ENCODE measurements around the gene SVOP. TPM values are rescaled to one million over a fixed set of nuclear protein-coding genes. Genes with fewer than 3 reads are reported as not detected.

SVOP gene
- total and polyA plus RNA-seq, 2 experiments from 2014 or later: 0.10 TPM; not detected in 1

DNA sequence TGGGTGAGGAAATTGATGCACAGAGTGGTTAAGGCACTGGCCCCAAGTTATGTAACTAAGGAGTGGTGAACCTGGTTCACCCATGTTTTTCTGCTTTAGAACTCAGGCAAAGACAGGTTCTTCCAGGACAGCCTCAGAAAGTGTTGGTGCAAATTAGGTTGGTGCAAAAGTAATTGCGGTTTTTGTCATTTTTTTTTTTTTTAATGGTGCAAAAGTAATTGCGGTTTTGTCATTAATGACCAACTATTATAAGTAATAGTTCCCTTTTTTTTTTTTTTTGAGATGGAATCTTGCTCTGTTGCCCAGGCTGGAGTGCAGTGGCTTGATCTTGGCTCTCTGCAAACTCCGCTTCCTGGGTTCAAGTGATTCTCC lies 158.3 kb downstream of the SVOP start (continued):
- TF ChIP-seq, protein P1, sequence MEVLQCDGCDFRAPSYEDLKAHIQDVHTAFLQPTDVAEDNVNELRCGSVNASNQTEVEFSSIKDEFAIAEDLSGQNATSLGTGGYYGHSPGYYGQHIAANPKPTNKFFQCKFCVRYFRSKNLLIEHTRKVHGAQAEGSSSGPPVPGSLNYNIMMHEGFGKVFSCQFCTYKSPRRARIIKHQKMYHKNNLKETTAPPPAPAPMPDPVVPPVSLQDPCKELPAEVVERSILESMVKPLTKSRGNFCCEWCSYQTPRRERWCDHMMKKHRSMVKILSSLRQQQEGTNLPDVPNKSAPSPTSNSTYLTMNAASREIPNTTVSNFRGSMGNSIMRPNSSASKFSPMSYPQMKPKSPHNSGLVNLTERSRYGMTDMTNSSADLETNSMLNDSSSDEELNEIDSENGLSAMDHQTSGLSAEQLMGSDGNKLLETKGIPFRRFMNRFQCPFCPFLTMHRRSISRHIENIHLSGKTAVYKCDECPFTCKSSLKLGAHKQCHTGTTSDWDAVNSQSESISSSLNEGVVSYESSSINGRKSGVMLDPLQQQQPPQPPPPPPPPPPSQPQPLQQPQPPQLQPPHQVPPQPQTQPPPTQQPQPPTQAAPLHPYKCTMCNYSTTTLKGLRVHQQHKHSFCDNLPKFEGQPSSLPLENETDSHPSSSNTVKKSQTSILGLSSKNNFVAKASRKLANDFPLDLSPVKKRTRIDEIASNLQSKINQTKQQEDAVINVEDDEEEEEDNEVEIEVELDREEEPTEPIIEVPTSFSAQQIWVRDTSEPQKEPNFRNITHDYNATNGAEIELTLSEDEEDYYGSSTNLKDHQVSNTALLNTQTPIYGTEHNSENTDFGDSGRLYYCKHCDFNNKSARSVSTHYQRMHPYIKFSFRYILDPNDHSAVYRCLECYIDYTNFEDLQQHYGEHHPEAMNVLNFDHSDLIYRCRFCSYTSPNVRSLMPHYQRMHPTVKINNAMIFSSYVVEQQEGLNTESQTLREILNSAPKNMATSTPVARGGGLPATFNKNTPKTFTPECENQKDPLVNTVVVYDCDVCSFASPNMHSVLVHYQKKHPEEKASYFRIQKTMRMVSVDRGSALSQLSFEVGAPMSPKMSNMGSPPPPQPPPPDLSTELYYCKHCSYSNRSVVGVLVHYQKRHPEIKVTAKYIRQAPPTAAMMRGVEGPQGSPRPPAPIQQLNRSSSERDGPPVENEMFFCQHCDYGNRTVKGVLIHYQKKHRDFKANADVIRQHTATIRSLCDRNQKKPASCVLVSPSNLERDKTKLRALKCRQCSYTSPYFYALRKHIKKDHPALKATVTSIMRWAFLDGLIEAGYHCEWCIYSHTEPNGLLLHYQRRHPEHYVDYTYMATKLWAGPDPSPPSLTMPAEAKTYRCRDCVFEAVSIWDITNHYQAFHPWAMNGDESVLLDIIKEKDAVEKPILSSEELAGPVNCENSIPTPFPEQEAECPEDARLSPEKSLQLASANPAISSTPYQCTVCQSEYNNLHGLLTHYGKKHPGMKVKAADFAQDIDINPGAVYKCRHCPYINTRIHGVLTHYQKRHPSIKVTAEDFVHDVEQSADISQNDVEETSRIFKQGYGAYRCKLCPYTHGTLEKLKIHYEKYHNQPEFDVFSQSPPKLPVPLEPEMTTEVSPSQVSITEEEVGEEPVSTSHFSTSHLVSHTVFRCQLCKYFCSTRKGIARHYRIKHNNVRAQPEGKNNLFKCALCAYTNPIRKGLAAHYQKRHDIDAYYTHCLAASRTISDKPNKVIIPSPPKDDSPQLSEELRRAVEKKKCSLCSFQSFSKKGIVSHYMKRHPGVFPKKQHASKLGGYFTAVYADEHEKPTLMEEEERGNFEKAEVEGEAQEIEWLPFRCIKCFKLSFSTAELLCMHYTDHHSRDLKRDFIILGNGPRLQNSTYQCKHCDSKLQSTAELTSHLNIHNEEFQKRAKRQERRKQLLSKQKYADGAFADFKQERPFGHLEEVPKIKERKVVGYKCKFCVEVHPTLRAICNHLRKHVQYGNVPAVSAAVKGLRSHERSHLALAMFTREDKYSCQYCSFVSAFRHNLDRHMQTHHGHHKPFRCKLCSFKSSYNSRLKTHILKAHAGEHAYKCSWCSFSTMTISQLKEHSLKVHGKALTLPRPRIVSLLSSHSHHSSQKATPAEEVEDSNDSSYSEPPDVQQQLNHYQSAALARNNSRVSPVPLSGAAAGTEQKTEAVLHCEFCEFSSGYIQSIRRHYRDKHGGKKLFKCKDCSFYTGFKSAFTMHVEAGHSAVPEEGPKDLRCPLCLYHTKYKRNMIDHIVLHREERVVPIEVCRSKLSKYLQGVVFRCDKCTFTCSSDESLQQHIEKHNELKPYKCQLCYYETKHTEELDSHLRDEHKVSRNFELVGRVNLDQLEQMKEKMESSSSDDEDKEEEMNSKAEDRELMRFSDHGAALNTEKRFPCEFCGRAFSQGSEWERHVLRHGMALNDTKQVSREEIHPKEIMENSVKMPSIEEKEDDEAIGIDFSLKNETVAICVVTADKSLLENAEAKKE (CRISPR knock-in tag; IDR thresholded peaks at IDR 0.05): no peak

DNA sequence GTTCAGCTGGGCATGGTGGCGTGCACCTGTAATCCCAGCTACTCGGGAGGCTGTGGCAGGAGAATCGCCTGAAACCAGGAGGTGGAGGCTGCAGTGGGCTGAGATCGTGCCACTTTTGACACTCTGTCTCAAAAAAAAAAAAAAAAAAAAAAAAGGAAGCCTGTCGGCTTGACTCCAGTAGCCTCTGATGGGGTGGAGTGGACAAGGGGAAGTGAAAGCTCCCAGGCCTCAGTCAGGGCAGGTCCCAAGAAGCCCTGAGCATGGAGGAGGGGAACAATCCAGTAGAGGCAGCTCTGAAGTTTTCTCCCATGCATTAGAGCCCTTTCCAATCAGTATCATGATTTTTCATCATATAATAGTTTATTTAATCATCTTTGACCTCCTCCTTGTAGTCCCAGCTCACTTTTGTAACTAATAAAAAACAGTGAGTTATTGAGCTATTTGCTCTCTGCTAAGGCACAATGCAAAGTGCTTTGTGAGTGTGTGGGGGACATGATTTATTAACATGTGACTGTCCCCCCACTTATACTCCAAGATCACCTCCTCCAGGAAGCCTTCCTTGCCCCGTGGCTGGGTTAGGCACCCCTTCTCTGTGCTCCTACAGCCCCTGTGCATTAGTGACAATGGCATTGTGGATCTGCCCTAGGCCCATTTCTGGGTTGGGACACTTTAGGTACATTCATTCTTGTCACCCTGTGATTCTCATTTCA lies 158.8 kb downstream of the SVOP start:
- H3K4me3 Mint-ChIP-seq: no peak overlapping the region
- Histone ChIP-seq H3K27ac (ENCODE audit: low read depth) (no peak overlapping the region), H3K4me1 (ENCODE audit: insufficient read depth) (peaks cover 21% of the 10 kb centered on the region), H3K79me2 (replicated peaks; ENCODE audit: insufficient read depth) (no peaks in the 10 kb centered on the region), H3K4me2 (no peak overlapping the region), H3K9me2 (ENCODE audit: insufficient read depth) (no peaks in the 10 kb centered on the region), H4K20me1 (replicated peaks; ENCODE audit: insufficient read depth) (no peaks in the 10 kb centered on the region), H2AFZ (no peak overlapping the region), H3F3A (replicated peaks; ENCODE audit: low read depth) (no peaks in the 10 kb centered on the region), H3K4me3 (no peak overlapping the region), H3K27me3 (ENCODE audit: insufficient read depth) (peaks cover 12% of the 10 kb centered on the region), H3K36me3 (ENCODE audit: insufficient read depth) (no peaks in the 10 kb centered on the region)
- no peak overlapping the region for H3K27ac Mint-ChIP-seq
- DNase-seq (ENCODE audit: low spot score): no peak
- peaks cover 3% of the 10 kb centered on the region; the same call in 2 of the 3 replicates for H3K36me3 Mint-ChIP-seq (ENCODE audit: low read depth)
- peaks cover 2% of the 10 kb centered on the region; the same call in 2 of the 3 replicates for H3K9me3 Mint-ChIP-seq
- no peak for ATAC-seq
- peaks cover 22% of the 10 kb centered on the region for H3K4me1 Mint-ChIP-seq
- peaks cover under 1% of the 10 kb centered on the region for H3K27me3 Mint-ChIP-seq (ENCODE audit: insufficient read depth, low read depth, poor library complexity)
- no peak for TF ChIP-seq POLR2AphosphoS5 (IDR thresholded peaks at IDR 0.05; ENCODE audit: low read depth)

DNA sequence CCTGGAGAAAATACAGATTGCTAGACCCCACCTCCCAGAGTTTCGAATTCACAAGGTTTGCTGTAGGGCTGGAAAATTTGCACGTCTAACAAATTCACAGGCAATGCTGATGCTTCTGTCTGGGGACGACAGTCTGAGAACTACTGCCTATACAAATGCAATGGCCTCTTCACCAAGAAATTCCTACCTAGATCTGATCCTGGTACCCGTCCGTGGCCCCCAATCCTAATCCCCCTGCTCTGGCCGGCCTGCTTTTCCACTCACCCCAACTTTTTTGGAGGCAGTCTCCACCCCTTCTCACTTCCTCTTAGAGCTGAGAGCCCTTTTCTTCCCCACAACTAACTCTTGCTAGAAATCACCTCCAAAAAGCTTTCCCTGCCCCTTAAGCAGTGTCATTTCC lies 160.4 kb downstream of the SVOP start:
- Mint-ChIP-seq H3K9me3 (peaks cover 3% of the 10 kb centered on the region; the same call in 2 of the 3 replicates), H3K36me3 (ENCODE audit: low read depth) (peaks cover 4% of the 10 kb centered on the region; the same call in 2 of the 3 replicates), H3K4me3 (no peak overlapping the region), H3K27ac (peak overlapping the region; percentile 2; the same call in 1 of the 2 replicates), H3K27me3 (ENCODE audit: insufficient read depth, low read depth, poor library complexity) (peaks cover 12% of the 10 kb centered on the region), H3K4me1 (peaks cover 35% of the 10 kb centered on the region)
- peak overlapping the region; percentile 91 for H2AFZ ChIP-seq
- no peaks in the 10 kb centered on the region for H3K9me2 ChIP-seq (ENCODE audit: insufficient read depth)
- ATAC-seq (no peak), DNase-seq (ENCODE audit: low spot score) (no peak)
- H3K36me3 ChIP-seq (ENCODE audit: insufficient read depth): no peaks in the 10 kb centered on the region
- H3K4me3 ChIP-seq: no peak overlapping the region
- H4K20me1 ChIP-seq (replicated peaks; ENCODE audit: insufficient read depth): no peaks in the 10 kb centered on the region
- H3K4me1 ChIP-seq (ENCODE audit: insufficient read depth): peaks cover 25% of the 10 kb centered on the region
- H3K4me2 ChIP-seq: 0 out of 2 replicates have a peak overlapping the region, but pooled peaks have one; percentile 41
- H3K79me2 ChIP-seq (replicated peaks; ENCODE audit: insufficient read depth): peaks cover 9% of the 10 kb centered on the region
- H3F3A ChIP-seq (replicated peaks; ENCODE audit: low read depth): no peaks in the 10 kb centered on the region
- no peak overlapping the region for H3K27ac ChIP-seq (ENCODE audit: low read depth)
- H3K27me3 ChIP-seq (ENCODE audit: insufficient read depth): peaks cover 12% of the 10 kb centered on the region
- TF ChIP-seq EZH2 (IDR thresholded peaks at IDR 0.05; ENCODE audit: low read depth, unreplicated experiment) (no peak), POLR2AphosphoS5 (IDR thresholded peaks at IDR 0.05; ENCODE audit: low read depth) (no peak), JUNB (IDR thresholded peaks at IDR 0.05; ENCODE audit: unreplicated experiment) (no peak), CREB1 (CRISPR knock-in tag; IDR thresholded peaks at IDR 0.05; ENCODE audit: low read depth) (no peak)
- TF ChIP-seq, protein P2, sequence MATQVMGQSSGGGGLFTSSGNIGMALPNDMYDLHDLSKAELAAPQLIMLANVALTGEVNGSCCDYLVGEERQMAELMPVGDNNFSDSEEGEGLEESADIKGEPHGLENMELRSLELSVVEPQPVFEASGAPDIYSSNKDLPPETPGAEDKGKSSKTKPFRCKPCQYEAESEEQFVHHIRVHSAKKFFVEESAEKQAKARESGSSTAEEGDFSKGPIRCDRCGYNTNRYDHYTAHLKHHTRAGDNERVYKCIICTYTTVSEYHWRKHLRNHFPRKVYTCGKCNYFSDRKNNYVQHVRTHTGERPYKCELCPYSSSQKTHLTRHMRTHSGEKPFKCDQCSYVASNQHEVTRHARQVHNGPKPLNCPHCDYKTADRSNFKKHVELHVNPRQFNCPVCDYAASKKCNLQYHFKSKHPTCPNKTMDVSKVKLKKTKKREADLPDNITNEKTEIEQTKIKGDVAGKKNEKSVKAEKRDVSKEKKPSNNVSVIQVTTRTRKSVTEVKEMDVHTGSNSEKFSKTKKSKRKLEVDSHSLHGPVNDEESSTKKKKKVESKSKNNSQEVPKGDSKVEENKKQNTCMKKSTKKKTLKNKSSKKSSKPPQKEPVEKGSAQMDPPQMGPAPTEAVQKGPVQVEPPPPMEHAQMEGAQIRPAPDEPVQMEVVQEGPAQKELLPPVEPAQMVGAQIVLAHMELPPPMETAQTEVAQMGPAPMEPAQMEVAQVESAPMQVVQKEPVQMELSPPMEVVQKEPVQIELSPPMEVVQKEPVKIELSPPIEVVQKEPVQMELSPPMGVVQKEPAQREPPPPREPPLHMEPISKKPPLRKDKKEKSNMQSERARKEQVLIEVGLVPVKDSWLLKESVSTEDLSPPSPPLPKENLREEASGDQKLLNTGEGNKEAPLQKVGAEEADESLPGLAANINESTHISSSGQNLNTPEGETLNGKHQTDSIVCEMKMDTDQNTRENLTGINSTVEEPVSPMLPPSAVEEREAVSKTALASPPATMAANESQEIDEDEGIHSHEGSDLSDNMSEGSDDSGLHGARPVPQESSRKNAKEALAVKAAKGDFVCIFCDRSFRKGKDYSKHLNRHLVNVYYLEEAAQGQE (IDR thresholded peaks at IDR 0.05; ENCODE audit: unreplicated experiment): no peak

Data from GM23338 (cell line).